ENCODE measurements around the gene GLCCI1.

DNA sequence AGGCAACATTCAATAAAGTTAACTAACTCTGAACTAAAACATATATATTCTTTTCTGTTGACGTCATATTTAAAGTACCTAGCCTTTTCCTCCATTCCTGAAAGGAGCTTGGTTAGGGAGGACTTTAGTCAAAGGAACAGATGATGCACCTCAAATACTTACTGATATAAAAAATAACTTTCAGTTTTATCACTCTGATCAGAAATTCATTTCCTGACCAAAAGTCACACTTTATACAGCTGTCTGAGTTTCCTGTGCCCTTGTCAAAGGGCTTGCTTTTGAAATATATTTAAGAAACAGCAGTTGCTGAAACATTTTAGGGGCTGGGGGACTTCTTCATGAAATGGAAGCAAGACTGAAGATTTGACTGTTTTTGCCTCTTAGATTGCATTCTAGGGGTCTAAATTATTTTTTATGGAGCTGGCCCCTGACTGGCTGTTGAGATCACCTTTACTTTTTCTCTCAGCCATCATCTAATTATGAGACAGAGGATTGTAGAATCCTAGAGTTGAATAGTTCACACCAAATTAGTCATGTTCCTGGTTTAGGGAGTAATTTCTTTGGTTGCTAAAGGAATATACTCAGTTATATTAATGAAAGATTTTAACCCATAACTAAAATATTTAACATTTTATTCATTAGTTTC, 46.6 kb downstream of the GLCCI1 start:
- TF ChIP-seq REST (IDR thresholded peaks at IDR 0.05; ENCODE audit: low read depth) (no peak), POLR2A (IDR thresholded peaks at IDR 0.05; ENCODE audit: borderline replicate concordance, extremely low read depth, insufficient read depth, insufficient read length) (no peak)

Measured in HCT116 (cell line).